ENCODE results near the gene TNNT3. TPM values are rescaled to one million over a fixed set of nuclear protein-coding genes. Genes with fewer than 3 reads are reported as not detected.
A peak's percentile ranks its signal among the peaks of the same experiment; 100 is the strongest.
"Not testable (repeated sequence)": the region's sequence is repeated elsewhere in the genome, so short reads cannot be mapped to it uniquely, and the experiment has no call there.

TNNT3 gene
- total RNA-seq, 1 donor from 2014 or later, result 1.5 TPM

DNA sequence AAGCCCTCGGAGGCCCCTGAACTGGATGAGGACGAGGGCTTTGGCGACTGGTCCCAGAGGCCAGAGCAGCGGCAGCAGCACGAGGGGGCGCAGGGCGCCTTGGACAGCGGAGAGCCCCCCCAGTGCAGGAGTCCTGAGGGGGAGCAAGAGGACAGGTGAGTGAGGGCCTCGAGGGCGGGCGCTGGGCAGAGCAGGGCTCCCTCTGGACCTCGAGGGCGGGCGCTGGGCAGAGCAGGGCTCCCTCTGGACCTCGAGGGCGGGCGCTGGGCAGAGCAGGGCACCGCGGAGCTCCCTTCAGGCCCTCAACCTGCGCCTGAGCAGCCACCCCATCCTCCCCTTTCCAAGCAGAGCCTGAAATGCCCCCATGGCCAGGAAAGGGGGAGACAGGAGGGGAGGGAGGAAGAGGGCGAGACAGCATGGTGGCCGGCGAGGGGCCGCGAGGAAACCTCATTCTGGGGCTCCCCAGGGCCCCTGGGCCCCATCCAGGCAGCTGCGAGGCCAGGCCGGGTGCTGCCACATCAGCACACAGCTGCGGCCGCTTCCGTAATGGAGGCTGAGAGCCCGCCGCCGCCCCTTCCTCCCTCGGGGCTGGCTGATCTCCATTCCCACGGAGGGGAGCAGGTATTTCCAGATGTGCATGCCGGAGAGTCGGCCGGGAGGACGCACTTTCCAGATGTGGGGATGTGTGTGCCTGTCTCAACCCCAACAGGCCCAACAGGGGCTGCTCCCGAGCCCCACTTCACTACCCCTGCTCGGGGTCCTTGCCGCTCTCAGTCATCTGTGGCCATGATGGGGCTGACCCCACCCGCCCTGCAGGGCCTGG lies 37.9 kb upstream of the TNNT3 start:
- no peak for DNase-seq (ENCODE audit: low spot score)

GRCh38 chr11:1882265-1883238 lies 37.0 kb upstream of the TNNT3 start:
- DNase-seq (ENCODE audit: low spot score), result peak; percentile 78

- DNase-seq (ENCODE audit: low spot score), result no peak
Observed at GRCh38 chr11:1883346-1884302, 35.9 kb upstream of the TNNT3 start.

DNA sequence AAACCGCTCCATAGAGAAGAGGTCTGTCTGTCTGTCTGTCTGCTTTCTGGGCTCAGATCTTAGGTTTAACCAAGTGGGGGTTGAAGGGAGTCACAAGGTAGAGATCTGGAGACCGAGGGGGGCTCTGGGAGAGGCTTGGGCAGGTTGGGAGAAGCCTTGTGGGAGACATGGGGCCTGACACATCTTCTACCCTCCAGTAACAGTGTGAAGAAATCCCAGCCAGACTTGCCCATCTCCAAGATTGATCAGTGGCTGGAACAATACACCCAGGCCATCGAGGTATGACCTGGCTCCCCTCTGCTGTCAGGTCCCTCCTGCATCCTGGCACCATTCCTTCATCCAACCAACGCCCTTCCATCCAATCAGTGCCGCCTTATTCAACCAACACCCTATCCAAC lies 35.2 kb upstream of the TNNT3 start:
- no peak for DNase-seq (ENCODE audit: low spot score)

- DNase-seq (ENCODE audit: low spot score), result not testable (repeated sequence)
Observed at GRCh38 chr11:1886551-1886950, 33.0 kb upstream of the TNNT3 start.

- no peak for DNase-seq (ENCODE audit: low spot score)
Observed at GRCh38 chr11:1887451-1888346, 31.8 kb upstream of the TNNT3 start.

GRCh38 chr11:1888347-1888753 lies 31.2 kb upstream of the TNNT3 start:
- DNase-seq (ENCODE audit: low spot score), result no peak

- DNase-seq (ENCODE audit: low spot score), result no peak
Observed at GRCh38 chr11:1888811-1889210, 30.7 kb upstream of the TNNT3 start.

DNA sequence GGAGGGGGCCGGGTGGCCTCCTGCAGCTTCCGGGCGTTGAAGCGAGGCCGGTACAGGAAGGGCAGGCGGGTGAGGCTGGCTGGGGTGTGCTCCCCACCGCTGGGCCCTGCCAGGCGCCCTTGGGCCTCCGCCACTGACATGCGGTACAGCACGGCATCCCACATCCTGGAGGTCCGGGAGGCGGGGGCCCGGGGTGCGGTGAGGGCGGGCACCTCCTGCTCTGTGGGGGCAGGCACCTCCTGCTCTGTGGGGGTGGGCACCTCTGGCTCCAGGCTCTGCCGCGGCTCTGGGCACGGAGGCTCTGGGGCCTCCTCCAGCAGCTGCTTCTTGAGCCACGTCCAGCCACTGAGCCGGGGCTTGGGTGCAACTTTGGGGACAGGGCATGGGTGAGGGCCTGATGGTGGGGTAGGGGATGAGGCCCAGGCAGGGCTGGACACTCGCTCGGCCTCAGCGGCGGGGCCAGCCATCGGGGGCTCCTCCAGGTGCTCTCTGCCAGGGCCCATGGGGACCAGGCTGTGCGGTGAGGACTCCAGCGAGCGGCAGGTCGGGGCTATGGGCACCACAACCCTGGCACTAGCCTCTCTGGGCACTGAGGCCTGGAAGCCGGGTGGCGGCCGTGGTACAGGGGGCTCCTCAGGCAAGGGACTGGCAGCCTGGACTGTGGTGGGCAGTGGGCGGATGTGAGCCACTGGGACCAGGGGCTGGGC lies 30.1 kb upstream of the TNNT3 start:
- peak; percentile 51 for DNase-seq (ENCODE audit: low spot score)

- no peak for DNase-seq (ENCODE audit: low spot score)
Observed at GRCh38 chr11:1889941-1890855, 29.3 kb upstream of the TNNT3 start.

GRCh38 chr11:1890856-1891830 lies 28.4 kb upstream of the TNNT3 start:
- no peak for DNase-seq (ENCODE audit: low spot score)

GRCh38 chr11:1891831-1892115 lies 27.7 kb upstream of the TNNT3 start, which contains the start of gene PRR33:
Gene PRR33 (minus strand): TSS chr11:1891895. CDS start chr11:1890584, 1,311 bp downstream.
- DNase-seq (ENCODE audit: low spot score), result no peak

DNA sequence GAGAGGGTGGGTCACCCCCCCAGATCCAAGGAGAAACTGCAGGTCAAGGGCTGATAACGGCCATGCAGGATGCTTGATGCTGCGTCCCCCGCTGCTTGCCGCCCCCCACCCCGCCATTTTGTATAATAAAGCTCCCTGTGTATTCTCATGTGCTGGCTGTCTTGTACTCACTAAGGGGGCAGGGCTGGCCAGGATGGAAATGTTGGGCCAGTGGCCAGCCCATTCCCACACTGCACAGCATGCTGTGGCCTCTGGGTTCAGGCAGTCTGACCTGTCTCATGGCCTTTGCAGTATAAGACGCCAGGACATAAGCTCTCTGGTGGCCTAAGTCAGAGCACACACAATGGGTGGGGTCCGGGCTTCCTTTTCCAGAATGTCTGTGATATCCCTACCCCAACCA lies 27.4 kb upstream of the TNNT3 start:
- DNase-seq (ENCODE audit: low spot score), result no peak

GRCh38 chr11:1892558-1892957 lies 26.9 kb upstream of the TNNT3 start:
- DNase-seq (ENCODE audit: low spot score), result no peak

DNA sequence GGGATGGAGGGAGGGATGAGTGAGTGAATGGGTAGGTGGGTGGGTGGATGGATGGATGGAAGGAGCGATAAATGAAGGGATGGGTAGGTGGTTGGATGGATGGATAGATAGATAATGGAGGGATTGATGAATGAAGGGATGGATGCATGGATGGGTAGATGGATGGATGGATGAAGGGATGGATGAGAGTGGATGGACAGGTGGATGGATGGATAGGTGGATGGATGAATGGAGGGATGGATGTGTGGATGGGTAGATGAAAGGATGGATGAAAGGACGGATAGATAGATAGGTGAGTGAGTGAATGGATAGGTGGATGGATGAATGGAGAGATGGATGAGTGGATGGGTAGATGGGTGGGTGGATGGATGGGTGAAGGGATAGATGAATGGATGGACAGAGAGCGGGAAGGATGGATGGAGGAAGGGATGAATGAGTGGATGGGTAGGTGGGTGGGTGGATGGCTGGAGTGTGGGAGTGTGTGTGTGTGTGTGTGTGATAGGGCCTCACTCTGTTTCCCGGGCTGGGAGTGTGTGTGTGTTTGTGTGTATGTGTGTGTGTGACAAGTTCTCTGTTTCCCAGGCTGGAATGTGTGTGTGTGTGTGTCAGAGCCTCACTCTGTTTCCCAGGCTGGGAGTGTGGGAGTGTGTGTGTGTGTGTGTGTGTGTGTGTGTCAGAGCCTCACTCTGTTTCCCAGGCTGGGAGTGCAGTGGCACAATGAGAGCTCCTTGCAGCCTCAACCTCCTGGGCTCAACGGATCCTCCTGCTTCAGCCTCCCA lies 25.7 kb upstream of the TNNT3 start:
- no peak for DNase-seq (ENCODE audit: low spot score)

DNA sequence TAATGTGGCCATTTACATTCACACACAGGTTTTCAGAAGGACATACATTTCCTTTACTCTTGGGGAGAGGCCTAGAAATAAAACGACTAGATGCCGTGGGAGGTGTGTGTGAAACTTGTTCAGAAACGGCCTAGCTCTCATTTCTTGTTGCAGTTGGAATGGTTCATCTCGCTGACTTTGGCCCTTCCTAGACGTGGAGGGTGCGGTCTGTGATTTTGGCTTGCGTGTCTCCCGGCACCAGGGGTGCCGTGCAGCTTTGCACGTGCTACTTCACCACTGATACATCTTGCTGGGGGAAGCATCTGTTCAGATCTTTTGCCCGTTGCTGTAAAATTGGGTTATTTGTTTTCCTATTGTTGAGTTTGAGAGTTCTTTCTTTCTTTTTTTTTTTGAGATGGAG lies 24.7 kb upstream of the TNNT3 start:
- DNase-seq (ENCODE audit: low spot score), result no peak

DNA sequence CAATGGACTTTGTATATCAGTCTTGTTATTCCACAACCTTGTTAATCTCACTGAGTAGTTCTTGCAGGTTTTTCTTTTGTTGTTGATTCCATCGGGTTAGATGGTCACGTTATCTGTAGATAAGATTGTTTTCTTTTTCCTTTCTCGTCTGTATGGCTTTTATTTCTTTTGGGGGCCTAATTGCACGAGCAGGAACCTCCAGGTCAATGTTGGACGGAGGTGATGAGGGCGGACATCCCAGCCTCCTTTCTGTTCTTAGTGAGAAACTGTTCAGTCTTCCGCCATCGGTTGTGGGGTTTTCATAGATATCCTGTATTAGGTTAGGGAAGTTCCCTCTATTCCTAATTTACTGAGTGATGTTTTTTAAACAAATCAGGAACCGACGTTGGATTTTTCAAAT lies 23.0 kb upstream of the TNNT3 start:
- DNase-seq (ENCODE audit: low spot score), result no peak

Measured in mucosa of gallbladder (tissue), 1 donor.